Left lung (tissue), 14 donors: ENCODE results near the gene CELA3B. TPM values are rescaled to one million over a fixed set of nuclear protein-coding genes. Genes with fewer than 3 reads are reported as not detected.
A peak's percentile ranks its signal among the peaks of the same experiment; 100 is the strongest.
"Not testable (repeated sequence)": the region's sequence is repeated elsewhere in the genome, so short reads cannot be mapped to it uniquely, and the experiment has no call there.

ENCODE experiments used
- ATAC-seq: fragments of 200-7000 bp; cut with Tn5 transposase; one replicate; pipeline ENCODE4 v1.9.1; 2020; ENCODE audit warnings: moderate library complexity
- DNase-seq, 4 donors: peaks; one replicate each; pipeline ENCODE4 v3.0.0-alpha.2; 2013 to 2020
- H3K27ac ChIP-seq, 2 donors: fragments of 200-600 bp; sonication (generic) in 1 of 2; one replicate each; pipeline versions ENCODE4 v1.5.0 to v1.8.0; 2020 to 2021
- H3K27me3 ChIP-seq, 2 donors: fragments of 200-600 bp; sonication (generic) in 1 of 2; one replicate each; pipeline versions ENCODE4 v1.5.0 to v1.8.0; 2020 to 2021
- H3K36me3 ChIP-seq, 2 donors: fragments of 200-600 bp; sonication (generic) in 1 of 2; one replicate each; pipeline versions ENCODE4 v1.5.0 to v1.8.0; 2020 to 2021
- H3K4me1 ChIP-seq, 2 donors: fragments of 200-600 bp; one replicate each; pipeline ENCODE4 v1.8.0; 2021
- H3K4me3 ChIP-seq, 2 donors: fragments of 200-600 bp; sonication (generic) in 1 of 2; one replicate each; pipeline versions ENCODE4 v1.5.0 to v1.8.0; 2020 to 2021; ENCODE audit warnings: mild to moderate bottlenecking in 1 of 2
- H3K9me3 ChIP-seq, 2 donors: fragments of 200-600 bp; sonication (generic) in 1 of 2; one replicate each; pipeline versions ENCODE4 v1.5.0 to v1.8.0; 2020 to 2021
- intact Hi-C, 2 donors: fragments of 100-400 bp; cut with DNase I; formaldehyde crosslinking; loops; one replicate each; pipeline versions ENCODE4 v1.11.2 to v1.14.2; 2022
- long read RNA-seq, 12 donors: library from polyadenylated mRNA in 2 of 12; unstranded in 2 of 12; transcript quantifications; one replicate each; pipeline ENCODE4 v2.0.0 and lab custom pipeline, GENCODE V29; 2019 to 2026
- polyA plus RNA-seq, 6 donors: library from polyadenylated mRNA; unstranded; fragments of 120-200 nt; gene quantifications; one replicate each; pipeline ENCODE4 v1.2.1, GENCODE V29; 2013; ENCODE audit not compliant: insufficient read length in 6 of 6
- total RNA-seq, 2 donors: library from RNA; stranded (reverse); fragmentation: NEBNext Ultra II Directional; extraction: Animal tissue kit (Norgen Biotek cat#: 25700); gene quantifications; one replicate each; pipeline ENCODE4 v1.2.1, GENCODE V29; 2021
- TF ChIP-seq, protein P1 (sequence below), 2 donors: fragments of 200-600 bp; sonication (generic) in 1 of 2; IDR thresholded peaks; one replicate each; pipeline versions ENCODE4 v1.5.0 to v1.8.0; 2021; ENCODE audit warnings: antibody characterized with exemption in 2 of 2
- donor health status: DM: no; HTN: yes; CAD: no.
- donor health status: DM: no; HTN: no; CAD: no.

The CELA3B gene, protein sequence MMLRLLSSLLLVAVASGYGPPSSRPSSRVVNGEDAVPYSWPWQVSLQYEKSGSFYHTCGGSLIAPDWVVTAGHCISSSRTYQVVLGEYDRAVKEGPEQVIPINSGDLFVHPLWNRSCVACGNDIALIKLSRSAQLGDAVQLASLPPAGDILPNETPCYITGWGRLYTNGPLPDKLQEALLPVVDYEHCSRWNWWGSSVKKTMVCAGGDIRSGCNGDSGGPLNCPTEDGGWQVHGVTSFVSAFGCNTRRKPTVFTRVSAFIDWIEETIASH
- total RNA-seq = not detected
- polyA plus RNA-seq = under 1 TPM in 2 of 6 donors, not detected in 4; 0.27 to 0.71 TPM
- long read RNA-seq, donor 1 = 0 reads
- long read RNA-seq, donor 2 = 0 reads
- long read RNA-seq, donor 3 = 0 reads
- long read RNA-seq, donor 4 = 0 reads
- long read RNA-seq, donor 5 = 0 reads
- long read RNA-seq, donor 6 = 0 reads
- long read RNA-seq, donor 7 = 0 reads
- long read RNA-seq, donor 8 = 0 reads
- long read RNA-seq, donor 9 = 0 reads
- long read RNA-seq, donor 10, partial matches to known transcripts = 0 of 1 reads
- long read RNA-seq, donor 10, other reads (novel, unspliced or antisense) = 1 of 1 reads
- long read RNA-seq, donor 11 = 0 reads
- long read RNA-seq, donor 12 = 0 reads

DNA sequence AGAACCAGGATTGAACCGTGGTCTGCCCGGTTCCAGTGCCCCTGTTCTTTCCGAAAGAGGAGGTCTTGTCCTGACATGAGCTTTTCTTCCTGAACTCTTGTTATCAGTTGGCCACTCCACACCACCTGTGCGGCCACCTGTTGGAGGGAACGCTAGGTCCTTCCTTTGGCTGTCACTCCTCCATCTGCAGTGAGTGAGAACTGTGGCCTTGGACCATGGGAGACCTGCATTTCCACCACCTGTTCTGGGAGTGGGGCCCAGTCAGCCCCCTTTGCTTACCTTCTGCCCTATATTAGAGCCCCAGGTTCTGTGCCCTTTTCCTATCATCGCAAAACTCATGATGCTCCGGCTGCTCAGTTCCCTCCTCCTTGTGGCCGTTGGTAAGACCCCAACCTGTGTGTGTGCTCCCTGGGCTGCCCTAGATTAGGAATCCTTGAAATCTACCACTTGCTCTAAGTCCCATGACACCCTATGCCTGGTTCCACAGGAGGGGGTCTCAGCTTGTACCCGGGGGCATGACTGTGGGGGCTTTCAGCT lies at the start of gene CELA3B:
Gene CELA3B, plus strand, starts transcription at position 320 of the 537 bp plus-strand sequence. Its CDS starts 18 bp downstream, at position 338.
- intact Hi-C loops, ATAC-seq: not testable (repeated sequence)

DNA sequence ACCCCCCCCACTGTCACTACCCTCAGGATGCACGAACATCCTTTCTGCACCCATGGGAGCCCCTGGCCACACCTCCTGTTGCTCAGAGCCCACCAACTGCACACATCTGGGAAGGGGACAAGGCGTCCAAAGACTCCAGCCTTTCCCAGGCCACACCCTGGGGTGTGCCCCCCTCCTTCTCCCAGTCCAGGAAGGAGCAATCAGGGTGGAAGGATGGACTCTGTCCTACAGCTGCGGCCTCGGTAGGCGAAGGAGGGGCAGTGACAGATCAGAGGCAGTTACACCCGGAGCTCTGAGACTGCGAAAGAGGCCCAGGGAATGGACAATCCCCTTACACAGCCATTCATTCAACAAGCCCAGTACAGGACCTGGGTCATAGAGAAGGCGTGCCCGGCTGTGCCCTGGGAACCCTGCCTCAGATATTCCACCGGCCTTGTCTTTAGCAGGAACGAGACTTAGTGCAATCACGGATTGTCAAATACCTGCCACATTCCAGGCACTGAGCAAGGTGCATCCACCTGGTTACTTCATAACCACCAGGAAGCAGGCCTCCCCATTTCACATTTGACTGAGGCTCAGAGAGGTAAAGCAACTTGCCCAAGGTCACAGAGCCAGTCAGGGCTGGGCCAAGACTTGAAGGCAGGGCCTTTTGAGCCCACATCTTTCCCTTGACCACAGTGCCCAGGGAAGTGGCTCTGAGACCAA lies 49.1 kb upstream of the CELA3B start:
- Histone ChIP-seq H3K36me3 (no peaks in the 10 kb centered on the region), H3K4me1 (peaks cover 44 to 83% of the 10 kb centered on the region in 2 donors), H3K9me3 (no peaks in the 10 kb centered on the region), H3K27ac (peak overlapping the region; percentile 53 to 79), H3K4me3 (no peak overlapping the region), H3K27me3 (no peaks in the 10 kb centered on the region)
- intact Hi-C loops = no loop called here
- TF ChIP-seq, protein P1, sequence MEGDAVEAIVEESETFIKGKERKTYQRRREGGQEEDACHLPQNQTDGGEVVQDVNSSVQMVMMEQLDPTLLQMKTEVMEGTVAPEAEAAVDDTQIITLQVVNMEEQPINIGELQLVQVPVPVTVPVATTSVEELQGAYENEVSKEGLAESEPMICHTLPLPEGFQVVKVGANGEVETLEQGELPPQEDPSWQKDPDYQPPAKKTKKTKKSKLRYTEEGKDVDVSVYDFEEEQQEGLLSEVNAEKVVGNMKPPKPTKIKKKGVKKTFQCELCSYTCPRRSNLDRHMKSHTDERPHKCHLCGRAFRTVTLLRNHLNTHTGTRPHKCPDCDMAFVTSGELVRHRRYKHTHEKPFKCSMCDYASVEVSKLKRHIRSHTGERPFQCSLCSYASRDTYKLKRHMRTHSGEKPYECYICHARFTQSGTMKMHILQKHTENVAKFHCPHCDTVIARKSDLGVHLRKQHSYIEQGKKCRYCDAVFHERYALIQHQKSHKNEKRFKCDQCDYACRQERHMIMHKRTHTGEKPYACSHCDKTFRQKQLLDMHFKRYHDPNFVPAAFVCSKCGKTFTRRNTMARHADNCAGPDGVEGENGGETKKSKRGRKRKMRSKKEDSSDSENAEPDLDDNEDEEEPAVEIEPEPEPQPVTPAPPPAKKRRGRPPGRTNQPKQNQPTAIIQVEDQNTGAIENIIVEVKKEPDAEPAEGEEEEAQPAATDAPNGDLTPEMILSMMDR (IDR thresholded peaks at IDR 0.05) = no peak
- ATAC-seq = peak; percentile 1
- DNase-seq = no peak

More for the DNA sequence above, at the start of gene CELA3B:
- not testable (repeated sequence) for H3K27me3 ChIP-seq, H3K4me1 ChIP-seq, H3K9me3 ChIP-seq, H3K36me3 ChIP-seq, H3K4me3 ChIP-seq, DNase-seq, H3K27ac ChIP-seq

DNA sequence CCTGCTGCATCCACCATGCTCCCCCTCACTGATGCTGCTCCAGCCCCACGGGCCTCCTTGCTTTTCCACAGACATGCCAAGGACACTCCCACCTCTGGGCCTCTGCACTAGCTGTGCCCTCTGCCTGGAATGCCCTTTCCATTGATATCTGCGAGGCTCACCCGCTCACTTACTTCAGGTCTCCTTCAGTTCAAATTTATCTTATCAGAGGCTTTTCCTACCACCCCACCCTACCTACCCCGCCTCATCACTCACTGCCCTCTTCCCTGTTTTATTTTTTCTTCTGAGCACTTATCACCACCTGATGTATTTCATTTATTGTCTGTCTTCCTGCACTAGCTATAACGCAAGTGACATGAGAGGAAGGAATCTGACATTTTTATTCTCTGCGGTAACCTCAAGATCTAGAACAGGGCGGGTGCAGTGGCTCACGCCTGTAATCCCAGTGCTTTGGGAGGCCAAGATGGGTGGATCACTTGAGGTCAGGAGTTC lies 46.7 kb upstream of the CELA3B start:
- Histone ChIP-seq H3K27me3 (no peaks in the 10 kb centered on the region), H3K4me3 (no peak overlapping the region), H3K27ac (peak overlapping the region in 1 of 2 donors; percentile 75), H3K4me1 (peaks cover 60 to 82% of the 10 kb centered on the region in 2 donors), H3K9me3 (no peaks in the 10 kb centered on the region), H3K36me3 (no peaks in the 10 kb centered on the region)
- TF ChIP-seq, protein P1 (IDR thresholded peaks at IDR 0.05) = no peak
- intact Hi-C loops = no loop called here
- DNase-seq = no peak
- no peak for ATAC-seq

DNA sequence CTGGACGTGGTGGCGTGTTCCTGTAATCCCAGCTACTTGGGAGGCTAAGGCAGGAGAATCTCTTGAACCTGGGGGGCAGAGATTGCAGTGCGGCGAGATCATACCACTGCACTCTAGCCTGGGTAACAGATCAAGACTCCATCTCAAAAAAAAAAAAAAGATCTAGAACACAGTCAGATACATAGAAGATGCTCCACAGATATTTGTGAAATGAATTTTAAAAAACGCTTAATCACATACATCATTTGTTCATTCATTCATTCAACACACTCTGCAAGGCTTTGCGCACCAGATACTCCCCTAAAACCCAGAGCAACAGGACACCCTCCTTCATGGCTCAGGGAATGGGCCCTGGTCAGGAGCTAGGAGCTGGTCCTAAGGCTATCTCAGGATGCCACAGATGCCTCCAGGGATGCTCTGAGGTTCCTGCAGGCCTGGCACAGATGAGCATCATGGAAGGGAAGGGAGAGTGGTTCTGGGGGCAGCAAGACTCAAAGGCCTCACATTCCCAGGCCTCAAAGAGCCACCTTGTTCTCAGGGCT lies 46.1 kb upstream of the CELA3B start:
- Histone ChIP-seq H3K4me1 (peaks cover 66 to 82% of the 10 kb centered on the region in 2 donors), H3K36me3 (no peaks in the 10 kb centered on the region), H3K9me3 (no peaks in the 10 kb centered on the region), H3K4me3 (no peak overlapping the region), H3K27me3 (no peaks in the 10 kb centered on the region), H3K27ac (peak overlapping the region; percentile 75 to 86)
- TF ChIP-seq, protein P1 (IDR thresholded peaks at IDR 0.05) = no peak
- no peak for ATAC-seq
- no peak for DNase-seq
- intact Hi-C loops = no loop called here
